Transverse colon (tissue), 4 donors: ENCODE measurements around the gene STAG2. TPM values are rescaled to one million over a fixed set of nuclear protein-coding genes. Genes with fewer than 3 reads are reported as not detected.
A peak's percentile ranks its signal among the peaks of the same experiment; 100 is the strongest.

Experiments used
- DNase-seq: peaks from one replicate; pipeline ENCODE4 v3.0.0-alpha.2; 2019
- H3K27ac ChIP-seq, 4 donors: fragments of 200-600 bp; sonication (generic); 2 replicates each; pipeline ENCODE4 v1.5.1; 2016 to 2018; ENCODE audit warnings: inconsistent platforms in 4 of 4
- H3K27me3 ChIP-seq: fragments of 200-600 bp; sonication (generic); 2 replicates; pipeline ENCODE4 v1.5.1; 2017; ENCODE audit warnings: inconsistent platforms
- H3K36me3 ChIP-seq, 4 donors: fragments of 200-600 bp; sonication (generic); 2 replicates each; pipeline ENCODE4 v1.5.1; 2017 to 2019; ENCODE audit warnings: inconsistent platforms in 4 of 4
- H3K4me1 ChIP-seq, 4 donors: fragments of 200-600 bp; sonication (generic); 2 replicates each; pipeline ENCODE4 v1.5.1; 2017 to 2020; ENCODE audit warnings: inconsistent platforms in 4 of 4
- H3K4me3 ChIP-seq, 4 donors: fragments of 200-600 bp; sonication (generic); 1 replicate in 1 of 4; 2 replicates in 3 of 4; pipeline versions ENCODE4 v1.5.1 to v1.6.1; 2017 to 2019; ENCODE audit warnings: inconsistent platforms in 4 of 4
- H3K9me3 ChIP-seq, 2 donors: fragments of 200-600 bp; sonication (generic); 2 replicates each; pipeline ENCODE4 v1.5.1; 2017 to 2019; ENCODE audit warnings: inconsistent platforms in 2 of 2
- EP300 ChIP-seq: sonication (generic); formaldehyde crosslinking; IDR thresholded peaks from one replicate; pipeline ENCODE4 v1.6.1; 2017; ENCODE audit warnings: antibody characterized with exemption, low read depth
- POLR2A ChIP-seq: fragments of 450-650 bp; IDR thresholded peaks from one replicate; pipeline ENCODE4 v1.6.1; 2016; ENCODE audit warnings: antibody characterized with exemption, mild to moderate bottlenecking, moderate library complexity
- POLR2AphosphoS5 ChIP-seq, 3 donors: sonication (generic); formaldehyde crosslinking; IDR thresholded peaks; one replicate each; pipeline ENCODE4 v1.6.1; 2016; ENCODE audit warnings: antibody characterized with exemption in 3 of 3
- WGBS, 2 donors: methylation state at CpG; one replicate each; pipeline ENCODE4 v1.1.5; 2018; ENCODE audit warnings: low coverage in 1 of 2; 5-methylcytosine and 5-hydroxymethylcytosine counted together
- in situ Hi-C, 4 donors: fragments of 200-750 bp; cut with MboI; loops; one replicate each; pipeline versions ENCODE4 v1.15.0 to v1.15.1; 2017; ENCODE audit warnings: low sequenced_read_pairs in 3 of 4, low pct_ligation_motif_present in 1 of 4, low pct_unique_long_range_greater_than_20kb in 1 of 4
- intact Hi-C: fragments of 100-400 bp; cut with DNase I; formaldehyde crosslinking; loops from one replicate; pipeline ENCODE4 v1.15.1; 2023; ENCODE audit warnings: low total_unique reads
- total RNA-seq, 4 donors: library from RNA; depleted of rRNA; stranded (reverse); fragments of >200 nt; gene quantifications; one replicate each; pipeline ENCODE4 v1.1.0, GENCODE V29; 2016
- TF ChIP-seq, protein P1 (sequence below), 5 experiments: fragments of 200-600 bp in 3 of 5; fragments of 450-650 bp in 2 of 5; sonication (generic) in 3 of 5; IDR thresholded peaks; 1 replicate in 2 of 5; 2 replicates in 3 of 5; pipeline ENCODE4 v1.5.1; 2016 to 2017; ENCODE audit warnings: antibody characterized with exemption in 5 of 5, inconsistent platforms in 3 of 5, mild to moderate bottlenecking in 2 of 5, moderate library complexity in 1 of 5

The STAG2 gene
- total RNA-seq, 4 donors from 2014 or later, result 20.7 to 103 (median 79.5) TPM

DNA sequence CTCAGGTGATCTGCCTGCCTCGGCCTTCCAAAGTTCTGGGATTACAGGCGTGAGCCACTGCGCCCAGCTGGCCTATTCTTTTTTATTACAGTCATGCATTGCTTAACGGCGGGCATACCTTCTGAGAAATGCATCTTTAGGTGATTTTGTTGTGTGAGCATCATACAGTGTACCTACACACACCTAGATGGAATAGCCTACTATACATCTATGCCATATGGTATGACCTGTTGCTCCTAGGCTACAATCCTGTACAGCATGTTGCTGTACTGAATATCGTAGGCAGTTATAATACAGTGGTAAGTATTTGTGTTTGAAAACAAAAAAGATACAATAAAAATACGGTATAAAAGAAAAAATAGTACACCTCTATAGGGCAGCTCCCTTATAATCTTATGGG lies 6.0 kb downstream of the STAG2 start:
- Histone ChIP-seq H3K27me3 (no peaks in the 10 kb centered on the region), H3K4me1 (peaks cover 0 to 50% (median 0%) of the 10 kb centered on the region in 4 donors), H3K9me3 (no peaks in the 10 kb centered on the region), H3K36me3 (no peaks in the 10 kb centered on the region), H3K27ac (no peak overlapping the region), H3K4me3 (no peak overlapping the region)
- DNase-seq, result no peak
- WGBS, 2 donors, result 80 to 100% methylated on average over 2 to 7 of the region's 7 CpGs
- no peak for TF ChIP-seq POLR2A
- TF ChIP-seq EP300, result no peak
- TF ChIP-seq POLR2AphosphoS5 (IDR thresholded peaks at IDR 0.05), result no peak
- TF ChIP-seq, protein P1, sequence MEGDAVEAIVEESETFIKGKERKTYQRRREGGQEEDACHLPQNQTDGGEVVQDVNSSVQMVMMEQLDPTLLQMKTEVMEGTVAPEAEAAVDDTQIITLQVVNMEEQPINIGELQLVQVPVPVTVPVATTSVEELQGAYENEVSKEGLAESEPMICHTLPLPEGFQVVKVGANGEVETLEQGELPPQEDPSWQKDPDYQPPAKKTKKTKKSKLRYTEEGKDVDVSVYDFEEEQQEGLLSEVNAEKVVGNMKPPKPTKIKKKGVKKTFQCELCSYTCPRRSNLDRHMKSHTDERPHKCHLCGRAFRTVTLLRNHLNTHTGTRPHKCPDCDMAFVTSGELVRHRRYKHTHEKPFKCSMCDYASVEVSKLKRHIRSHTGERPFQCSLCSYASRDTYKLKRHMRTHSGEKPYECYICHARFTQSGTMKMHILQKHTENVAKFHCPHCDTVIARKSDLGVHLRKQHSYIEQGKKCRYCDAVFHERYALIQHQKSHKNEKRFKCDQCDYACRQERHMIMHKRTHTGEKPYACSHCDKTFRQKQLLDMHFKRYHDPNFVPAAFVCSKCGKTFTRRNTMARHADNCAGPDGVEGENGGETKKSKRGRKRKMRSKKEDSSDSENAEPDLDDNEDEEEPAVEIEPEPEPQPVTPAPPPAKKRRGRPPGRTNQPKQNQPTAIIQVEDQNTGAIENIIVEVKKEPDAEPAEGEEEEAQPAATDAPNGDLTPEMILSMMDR (IDR thresholded peaks at IDR 0.05), result no peak
- in situ Hi-C loops, result no loop called here
- intact Hi-C loops, result no loop called here

DNA sequence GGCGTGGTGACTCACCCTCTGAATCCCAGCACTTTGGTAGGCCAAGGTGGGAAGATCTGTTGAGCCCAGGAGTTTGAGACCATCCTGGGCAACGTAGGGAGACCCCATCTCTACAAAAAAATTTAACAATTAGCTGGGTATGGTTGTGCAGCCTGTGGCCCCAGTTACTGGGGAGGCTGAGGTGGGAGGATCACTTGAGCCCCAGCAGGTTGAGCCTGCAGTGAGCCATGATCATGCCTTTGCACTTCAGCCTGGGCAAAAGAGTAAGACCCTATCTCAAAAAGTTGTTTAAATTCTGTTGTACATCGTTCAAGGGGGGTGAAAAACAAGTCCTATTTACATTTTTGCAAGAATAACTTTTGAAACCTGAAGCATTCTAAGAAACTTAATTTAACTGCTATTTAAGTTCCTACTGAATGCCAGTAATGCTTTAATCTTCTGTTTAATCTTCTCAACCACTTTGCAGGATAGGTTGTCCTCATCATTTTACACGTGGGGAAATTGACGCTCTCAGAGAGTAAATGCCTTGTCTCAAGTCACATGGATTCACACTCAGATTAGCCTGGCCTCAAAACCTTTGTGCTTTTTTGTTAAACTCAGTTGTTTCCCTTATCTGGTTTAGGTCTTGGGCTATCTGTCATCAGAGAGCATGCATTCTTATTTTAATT lies 7.0 kb downstream of the STAG2 start:
- no peak for DNase-seq

DNA sequence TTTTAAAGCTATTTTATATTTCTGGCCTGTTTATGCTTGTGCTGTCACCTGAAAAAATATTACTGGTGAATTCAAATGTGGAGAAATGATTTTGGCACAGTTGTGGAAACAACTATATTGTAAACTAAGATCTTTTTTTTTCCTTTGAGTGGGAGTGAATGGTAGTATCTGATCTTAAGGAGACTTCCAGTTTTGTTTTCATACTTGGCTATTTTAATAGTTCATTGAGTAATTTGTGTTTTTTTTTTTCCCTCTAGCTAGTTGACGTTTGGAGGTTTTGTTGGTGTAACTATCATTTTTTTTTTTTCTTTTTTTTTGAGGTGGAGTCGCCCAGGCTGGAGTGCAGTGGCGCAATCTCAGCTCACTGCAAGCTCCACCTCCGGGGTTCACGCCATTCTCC lies 10.5 kb downstream of the STAG2 start:
- intact Hi-C loops, result no loop called here
- Histone ChIP-seq H3K4me3 (no peak overlapping the region), H3K9me3 (no peaks in the 10 kb centered on the region), H3K36me3 (no peaks in the 10 kb centered on the region), H3K27me3 (no peaks in the 10 kb centered on the region), H3K4me1 (peaks cover 0 to 52% (median 3%) of the 10 kb centered on the region in 4 donors), H3K27ac (peak overlapping the region in 2 of 4 donors; percentile 13 to 34)
- in situ Hi-C loops, result no loop called here
- DNase-seq, result no peak
- TF ChIP-seq, protein P1 (IDR thresholded peaks at IDR 0.05), result no peak
- no peak for TF ChIP-seq POLR2A
- WGBS, 2 donors, result 67% methylated on average over 5 of the region's 5 CpGs; no CpG with 5 or more reads in 1 of the 2 donors

More for the DNA sequence above, 7.0 kb downstream of the STAG2 start:
- no peaks in the 10 kb centered on the region for H3K27me3 ChIP-seq
- no peak overlapping the region for H3K27ac ChIP-seq
- WGBS, 2 donors, result 31 to 61% methylated on average over 3 to 5 of the region's 5 CpGs
- no peaks in the 10 kb centered on the region for H3K36me3 ChIP-seq
- TF ChIP-seq POLR2A, result no peak
- no peak for TF ChIP-seq POLR2AphosphoS5 (IDR thresholded peaks at IDR 0.05)
- TF ChIP-seq, protein P1 (IDR thresholded peaks at IDR 0.05), result no peak
- TF ChIP-seq EP300, result no peak
- H3K4me1 ChIP-seq, result peaks cover 0 to 53% (median 0%) of the 10 kb centered on the region in 4 donors
- intact Hi-C loops, result no loop called here
- H3K4me3 ChIP-seq, result no peak overlapping the region
- H3K9me3 ChIP-seq, result no peaks in the 10 kb centered on the region
- in situ Hi-C loops, result no loop called here

DNA sequence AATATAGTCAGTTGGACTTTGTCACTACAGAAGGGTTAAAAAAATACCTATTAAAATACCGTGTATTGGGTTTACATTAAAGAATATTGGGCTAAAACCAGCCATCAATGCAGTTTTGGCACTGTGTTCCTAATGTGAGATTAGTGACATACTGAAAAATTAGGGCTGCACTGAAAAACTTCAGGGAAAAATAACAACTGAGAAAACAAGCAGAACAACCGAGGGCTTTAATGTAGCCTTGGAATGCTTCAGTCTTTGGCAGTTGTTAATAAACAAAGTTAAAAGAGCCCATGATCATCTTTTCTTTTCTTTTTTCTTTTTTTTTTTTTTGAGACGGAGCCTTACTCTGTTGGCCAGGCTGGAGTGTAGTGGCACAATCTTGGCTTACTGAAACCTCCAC lies 12.4 kb downstream of the STAG2 start:
- Histone ChIP-seq H3K4me3 (no peak overlapping the region), H3K27me3 (no peaks in the 10 kb centered on the region), H3K27ac (no peak overlapping the region), H3K9me3 (no peaks in the 10 kb centered on the region), H3K4me1 (peaks cover 0 to 42% (median 3%) of the 10 kb centered on the region in 4 donors), H3K36me3 (no peaks in the 10 kb centered on the region)
- no peak for TF ChIP-seq POLR2A
- no peak for TF ChIP-seq POLR2AphosphoS5 (IDR thresholded peaks at IDR 0.05)
- no peak for TF ChIP-seq EP300
- TF ChIP-seq, protein P1 (IDR thresholded peaks at IDR 0.05), result no peak
- in situ Hi-C loops (no loop called here), intact Hi-C loops (no loop called here)
- 49% methylated on average over 3 of the region's 3 CpGs; no CpG with 5 or more reads in 1 of the 2 donors for WGBS, 2 donors
- no peak for DNase-seq
